Keratinocyte (primary cell): ENCODE results near the gene SLX4. TPM values are rescaled to one million over a fixed set of nuclear protein-coding genes. Genes with fewer than 3 reads are reported as not detected.

ENCODE experiments used
- DNase-seq: peaks from one replicate; pipeline ENCODE4 v3.0.0-alpha.2; 2011; ENCODE audit warnings: low read depth, missing footprints, low spot score
- FAIRE-seq: peaks from 2 replicates; lab custom pipeline; 2011; peaks lifted over from hg19 to GRCh38; lab: Jason Lieb, UNC
- H2AFZ ChIP-seq: 2 replicates; pipeline ENCODE4 v1.6.0; 2012; ENCODE audit warnings: low read length, control low read depth, inconsistent platforms; ENCODE audit not compliant: control insufficient read depth
- H3K27ac ChIP-seq: 2 replicates; pipeline ENCODE4 v1.5.1; 2011; ENCODE audit warnings: low read length; ENCODE audit not compliant: control insufficient read depth, insufficient read depth
- H3K27me3 ChIP-seq: 3 replicates; pipeline ENCODE4 v1.6.0; 2011; ENCODE audit warnings: low read length; ENCODE audit not compliant: control insufficient read depth, insufficient read depth; ENCODE audit errors: extremely low read depth
- H3K36me3 ChIP-seq, 2 experiments: 2 replicates in 1 of 2; 3 replicates in 1 of 2; pipeline ENCODE4 v1.5.1; 2011; ENCODE audit warnings: low read length in 2 of 2, mild to moderate bottlenecking in 1 of 2; ENCODE audit not compliant: control insufficient read depth in 2 of 2, insufficient read depth in 2 of 2; ENCODE audit errors: extremely low read depth in 1 of 2
- H3K4me1 ChIP-seq: 3 replicates; pipeline ENCODE4 v1.5.1; 2011; ENCODE audit warnings: low read length; ENCODE audit not compliant: control insufficient read depth, insufficient read depth; ENCODE audit errors: extremely low read depth
- H3K4me2 ChIP-seq: 3 replicates; pipeline ENCODE4 v1.6.0; 2011; ENCODE audit warnings: low read depth, low read length; ENCODE audit not compliant: control insufficient read depth, insufficient read depth; ENCODE audit errors: extremely low read depth
- H3K4me3 ChIP-seq, 3 experiments: fragments of 200-600 bp in 1 of 3; sonication (generic) in 1 of 3; 2 replicates in 2 of 3; 3 replicates in 1 of 3; pipeline ENCODE4 v1.5.1; 2011 to 2016; ENCODE audit warnings: low read length in 3 of 3, mild to moderate bottlenecking in 3 of 3, control low read depth in 2 of 3, inconsistent platforms in 1 of 3, low read depth in 1 of 3, mixed read lengths in 1 of 3, mixed run types in 1 of 3, moderate library complexity in 1 of 3; ENCODE audit not compliant: control insufficient read depth in 2 of 3, insufficient read depth in 2 of 3; ENCODE audit errors: extremely low read depth in 1 of 3
- H3K79me2 ChIP-seq: 2 replicates; pipeline ENCODE4 v1.6.0; 2012; ENCODE audit warnings: low read length; ENCODE audit not compliant: control insufficient read depth, insufficient read depth
- H3K9ac ChIP-seq: 3 replicates; pipeline ENCODE4 v1.6.0; 2011; ENCODE audit warnings: low read length; ENCODE audit not compliant: control insufficient read depth, insufficient read depth; ENCODE audit errors: extremely low read depth
- H3K9me1 ChIP-seq: 3 replicates; pipeline ENCODE4 v1.6.0; 2011; ENCODE audit warnings: low read length; ENCODE audit not compliant: control insufficient read depth, insufficient read depth; ENCODE audit errors: extremely low read depth
- H3K9me3 ChIP-seq: 2 replicates; pipeline ENCODE4 v1.5.1; 2012; ENCODE audit warnings: low read depth, low read length; ENCODE audit not compliant: control insufficient read depth
- H4K20me1 ChIP-seq: 3 replicates; pipeline ENCODE4 v1.6.0; 2011; ENCODE audit warnings: low read length; ENCODE audit not compliant: control insufficient read depth, insufficient read depth; ENCODE audit errors: extremely low read depth
- EZH2 ChIP-seq: IDR thresholded peaks from one replicate; pipeline ENCODE4 v1.6.1; 2012; ENCODE audit warnings: inconsistent platforms, mild to moderate bottlenecking, low read length, moderate library complexity
- dilution Hi-C: fragments of 300-500 bp; cut with MboI; formaldehyde crosslinking; loops from one replicate; pipeline ENCODE4 v1.7.0; 2020; ENCODE audit warnings: low sequenced_read_pairs; ENCODE audit not compliant: extremely low pct_ligation_motif_present
- polyA plus RNA-seq, 5 experiments: library from polyadenylated mRNA; depleted of rRNA in 3 of 5; stranded (reverse) in 3 of 5; stranded (forward) in 1 of 5; unstranded in 1 of 5; fragments of >200 nt; gene quantifications; 1 replicate in 1 of 5; 2 replicates in 3 of 5; 3 replicates in 1 of 5; pipeline versions ENCODE4 v1.2.1 to v1.2.3, GENCODE V29; 2011 to 2012; ENCODE audit warnings: missing spikeins in 2 of 5, low read depth in 1 of 5, low replicate concordance in 1 of 5
- TF ChIP-seq, protein P1 (sequence below), 3 experiments: IDR thresholded peaks in 1 of 3; conservative IDR thresholded peaks in 1 of 3; optimal IDR thresholded peaks in 1 of 3; 2 replicates in 2 of 3; 3 replicates in 1 of 3; pipeline versions ENCODE3 to v1.5.1; 2011; ENCODE audit warnings: low read length in 3 of 3, mild to moderate bottlenecking in 3 of 3, moderate library complexity in 2 of 3, control low read depth in 1 of 3, inconsistent platforms in 1 of 3; ENCODE audit not compliant: insufficient read depth in 2 of 3; ENCODE audit errors: extremely low read depth in 1 of 3

Gene SLX4
- polyA plus RNA-seq, 1 donor (not counting 4 experiments of a cell fraction or from before 2014, with no cell fraction given), result 2.0 TPM

- H3K79me2 ChIP-seq, result no peaks in the 10 kb centered on the region
- H2AFZ ChIP-seq, result no peak overlapping the region
- no peaks in the 10 kb centered on the region for H4K20me1 ChIP-seq
- H3K36me3 ChIP-seq, result peaks cover 8 to 12% of the 10 kb centered on the region in 2 experiments
- no peaks in the 10 kb centered on the region for H3K4me1 ChIP-seq
- peaks cover 2% of the 10 kb centered on the region for H3K9me1 ChIP-seq
- no peak overlapping the region for H3K4me2 ChIP-seq
- H3K27ac ChIP-seq, result no peak overlapping the region
- dilution Hi-C loops, result no loop called here
- no peak overlapping the region for H3K4me3 ChIP-seq
- H3K27me3 ChIP-seq, result no peaks in the 10 kb centered on the region
- peaks cover 3% of the 10 kb centered on the region for H3K9me3 ChIP-seq
- DNase-seq (no peak), FAIRE-seq (no peak)
- TF ChIP-seq, protein P1, sequence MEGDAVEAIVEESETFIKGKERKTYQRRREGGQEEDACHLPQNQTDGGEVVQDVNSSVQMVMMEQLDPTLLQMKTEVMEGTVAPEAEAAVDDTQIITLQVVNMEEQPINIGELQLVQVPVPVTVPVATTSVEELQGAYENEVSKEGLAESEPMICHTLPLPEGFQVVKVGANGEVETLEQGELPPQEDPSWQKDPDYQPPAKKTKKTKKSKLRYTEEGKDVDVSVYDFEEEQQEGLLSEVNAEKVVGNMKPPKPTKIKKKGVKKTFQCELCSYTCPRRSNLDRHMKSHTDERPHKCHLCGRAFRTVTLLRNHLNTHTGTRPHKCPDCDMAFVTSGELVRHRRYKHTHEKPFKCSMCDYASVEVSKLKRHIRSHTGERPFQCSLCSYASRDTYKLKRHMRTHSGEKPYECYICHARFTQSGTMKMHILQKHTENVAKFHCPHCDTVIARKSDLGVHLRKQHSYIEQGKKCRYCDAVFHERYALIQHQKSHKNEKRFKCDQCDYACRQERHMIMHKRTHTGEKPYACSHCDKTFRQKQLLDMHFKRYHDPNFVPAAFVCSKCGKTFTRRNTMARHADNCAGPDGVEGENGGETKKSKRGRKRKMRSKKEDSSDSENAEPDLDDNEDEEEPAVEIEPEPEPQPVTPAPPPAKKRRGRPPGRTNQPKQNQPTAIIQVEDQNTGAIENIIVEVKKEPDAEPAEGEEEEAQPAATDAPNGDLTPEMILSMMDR (optimal IDR thresholded peaks at IDR 0.05 in 1 of 3, IDR thresholded peaks at IDR 0.05 in 1 of 3, conservative IDR thresholded peaks at IDR 0.05 in 1 of 3; ENCODE audit: extremely low read depth in 1 of 3, insufficient read depth in 2 of 3, low read length in 3 of 3), result no peak
- TF ChIP-seq EZH2, result no peak
- H3K9ac ChIP-seq, result no peak overlapping the region
Observed at GRCh38 chr16:3597226-3597625, 14.2 kb downstream of the SLX4 start.

DNA sequence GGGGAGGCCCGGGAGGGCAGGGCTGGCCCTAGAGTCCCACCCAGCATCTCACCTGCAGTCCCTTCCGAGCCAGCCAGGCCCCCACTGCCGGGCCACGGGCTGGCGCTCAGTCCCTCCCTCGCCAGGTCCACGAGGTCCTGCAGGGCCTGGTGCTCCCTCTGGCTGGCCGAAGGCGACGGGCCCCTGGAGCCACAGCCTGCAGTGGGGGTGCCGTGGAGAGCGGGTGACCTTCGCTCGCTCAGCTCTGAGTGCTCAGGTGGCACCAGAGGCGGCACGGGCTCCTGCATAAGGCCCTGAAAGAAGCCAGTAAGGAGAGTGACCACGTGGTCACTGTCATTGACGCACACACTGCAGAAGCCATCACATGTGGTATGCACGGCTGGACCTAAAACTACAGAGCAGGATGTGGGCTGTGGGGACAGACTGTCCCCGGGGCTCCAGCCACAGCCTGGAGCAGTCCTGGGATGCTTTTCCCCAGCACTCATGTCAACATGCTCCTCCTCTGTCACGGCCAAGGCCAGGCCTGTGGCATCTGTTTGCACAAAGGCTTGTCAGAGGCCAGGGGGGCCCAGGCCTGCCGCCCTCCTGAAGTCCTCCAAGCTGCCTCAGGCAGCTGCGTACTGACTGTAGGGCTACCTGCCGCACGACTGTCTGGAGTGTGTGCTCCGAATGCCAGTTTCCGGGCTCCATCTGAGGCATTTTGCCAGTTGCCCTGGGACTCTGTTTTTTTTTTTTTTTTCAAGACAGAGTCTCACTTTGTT, 15.1 kb downstream of the SLX4 start:
- dilution Hi-C loops, result no loop called here
- no peak for TF ChIP-seq EZH2
- TF ChIP-seq, protein P1 (optimal IDR thresholded peaks at IDR 0.05 in 1 of 3, IDR thresholded peaks at IDR 0.05 in 1 of 3, conservative IDR thresholded peaks at IDR 0.05 in 1 of 3; ENCODE audit: extremely low read depth in 1 of 3, insufficient read depth in 2 of 3, low read length in 3 of 3), result no peak
- no peaks in the 10 kb centered on the region for H3K4me1 ChIP-seq
- H3K79me2 ChIP-seq, result no peaks in the 10 kb centered on the region
- H3K4me2 ChIP-seq, result no peak overlapping the region
- no peak overlapping the region for H3K4me3 ChIP-seq
- FAIRE-seq (no peak), DNase-seq (no peak)
- H3K9ac ChIP-seq, result no peak overlapping the region
- H4K20me1 ChIP-seq, result no peaks in the 10 kb centered on the region
- no peak overlapping the region for H3K27ac ChIP-seq
- no peak overlapping the region for H2AFZ ChIP-seq
- peaks cover 3% of the 10 kb centered on the region for H3K9me3 ChIP-seq
- H3K36me3 ChIP-seq, result peaks cover 11 to 12% of the 10 kb centered on the region in 2 experiments
- peaks cover 2% of the 10 kb centered on the region for H3K9me1 ChIP-seq
- H3K27me3 ChIP-seq, result no peaks in the 10 kb centered on the region
